ENCODE results near the gene OGDHL.

DNA sequence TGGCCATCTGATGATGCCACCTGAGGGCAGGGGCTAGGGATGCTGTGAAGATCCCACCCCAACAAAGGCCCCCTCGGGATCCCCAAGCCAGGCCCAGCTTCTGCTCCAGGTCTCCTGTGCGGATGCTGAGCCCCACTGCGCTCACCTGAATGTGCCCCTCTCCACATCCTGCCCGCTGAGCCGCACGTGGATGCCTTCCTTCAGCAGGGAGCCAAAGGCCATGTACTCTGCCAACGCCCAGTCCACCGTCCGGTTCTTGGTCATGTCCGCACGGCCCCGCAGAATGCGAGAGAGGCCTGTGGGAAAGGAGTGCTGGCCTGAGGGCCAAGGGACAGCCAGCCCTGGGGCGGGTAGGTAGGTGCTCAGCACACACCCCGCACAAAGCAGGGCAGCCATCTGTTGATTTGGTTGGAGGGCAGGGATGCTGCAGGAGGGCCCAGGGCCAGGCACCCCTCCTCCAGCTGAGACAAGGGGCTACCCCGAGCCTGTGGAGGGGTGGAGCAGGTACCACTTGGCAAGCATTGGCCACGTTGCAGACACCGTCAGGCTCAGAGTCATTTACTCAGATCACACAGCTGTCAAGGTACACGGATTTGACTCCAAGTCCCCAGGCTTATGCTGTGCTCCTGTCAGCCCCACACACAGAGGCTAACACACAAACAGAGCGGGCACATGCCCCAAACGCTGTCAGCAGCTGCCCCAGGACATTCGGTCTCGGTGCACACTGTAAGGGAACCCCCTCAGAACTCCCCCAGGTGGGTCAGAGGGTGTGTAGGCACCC, 19.2 kb downstream of the OGDHL start:
- TF ChIP-seq CTCF (IDR thresholded peaks at IDR 0.05) (no peak), POLR2A (IDR thresholded peaks at IDR 0.05) (no peak)
